Lower leg skin (tissue), 3 donors: Measurements from ENCODE around the gene ESAM.

Source experiments
- POLR2A ChIP-seq, 2 donors: fragments of 450-650 bp; IDR thresholded peaks; one replicate each; pipeline ENCODE4 v1.6.1; 2016 to 2017; ENCODE audit warnings: antibody characterized with exemption in 2 of 2, mild to moderate bottlenecking in 1 of 2, moderate library complexity in 1 of 2
- TF ChIP-seq, protein P1 (sequence below), 3 donors: fragments of 450-650 bp; IDR thresholded peaks; one replicate each; pipeline ENCODE4 v1.5.1; 2016; ENCODE audit warnings: antibody characterized with exemption in 3 of 3, mild to moderate bottlenecking in 3 of 3, moderate library complexity in 2 of 3

DNA sequence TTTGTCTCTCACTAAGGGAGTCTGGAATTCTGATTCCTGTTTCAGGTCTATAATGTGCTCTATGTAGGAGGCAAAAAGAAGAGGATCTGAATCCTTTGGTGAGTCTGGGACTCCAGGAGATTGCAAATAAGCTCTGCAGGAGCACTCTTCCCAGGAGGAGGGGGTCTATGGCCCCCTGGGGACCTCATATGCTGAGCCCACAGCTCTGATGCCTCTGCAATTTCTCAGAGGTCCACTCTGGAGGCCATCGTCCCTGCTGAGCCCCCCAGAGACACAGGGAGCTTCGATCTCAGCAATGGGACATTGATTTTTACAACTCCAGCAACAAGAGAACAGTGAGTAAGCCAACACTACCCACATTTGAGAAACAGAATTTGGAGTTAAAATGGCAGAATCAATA is 42.6 kb downstream of the ESAM start:
- TF ChIP-seq, protein P1, sequence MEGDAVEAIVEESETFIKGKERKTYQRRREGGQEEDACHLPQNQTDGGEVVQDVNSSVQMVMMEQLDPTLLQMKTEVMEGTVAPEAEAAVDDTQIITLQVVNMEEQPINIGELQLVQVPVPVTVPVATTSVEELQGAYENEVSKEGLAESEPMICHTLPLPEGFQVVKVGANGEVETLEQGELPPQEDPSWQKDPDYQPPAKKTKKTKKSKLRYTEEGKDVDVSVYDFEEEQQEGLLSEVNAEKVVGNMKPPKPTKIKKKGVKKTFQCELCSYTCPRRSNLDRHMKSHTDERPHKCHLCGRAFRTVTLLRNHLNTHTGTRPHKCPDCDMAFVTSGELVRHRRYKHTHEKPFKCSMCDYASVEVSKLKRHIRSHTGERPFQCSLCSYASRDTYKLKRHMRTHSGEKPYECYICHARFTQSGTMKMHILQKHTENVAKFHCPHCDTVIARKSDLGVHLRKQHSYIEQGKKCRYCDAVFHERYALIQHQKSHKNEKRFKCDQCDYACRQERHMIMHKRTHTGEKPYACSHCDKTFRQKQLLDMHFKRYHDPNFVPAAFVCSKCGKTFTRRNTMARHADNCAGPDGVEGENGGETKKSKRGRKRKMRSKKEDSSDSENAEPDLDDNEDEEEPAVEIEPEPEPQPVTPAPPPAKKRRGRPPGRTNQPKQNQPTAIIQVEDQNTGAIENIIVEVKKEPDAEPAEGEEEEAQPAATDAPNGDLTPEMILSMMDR (IDR thresholded peaks at IDR 0.05), result no peak
- no peak for TF ChIP-seq POLR2A (IDR thresholded peaks at IDR 0.05)
